Sigmoid colon (tissue), 7 donors: ENCODE measurements around the gene ATP5ME. TPM values are rescaled to one million over a fixed set of nuclear protein-coding genes. Genes with fewer than 3 reads are reported as not detected.

ENCODE experiments used
- DNase-seq: peaks from one replicate; pipeline ENCODE4 v3.0.0-alpha.2; 2019
- H3K27ac ChIP-seq, 4 donors: fragments of 200-600 bp; sonication (generic); one replicate each; pipeline ENCODE4 v1.5.1; 2016 to 2019; ENCODE audit warnings: mild to moderate bottlenecking in 1 of 4
- H3K27me3 ChIP-seq, 3 donors: fragments of 200-600 bp; sonication (generic); one replicate each; pipeline ENCODE4 v1.5.1; 2019; ENCODE audit warnings: mild to moderate bottlenecking in 1 of 3
- H3K36me3 ChIP-seq, 4 donors: fragments of 200-600 bp; sonication (generic); one replicate each; pipeline ENCODE4 v1.5.1; 2016 to 2019
- H3K4me1 ChIP-seq, 4 donors: fragments of 200-600 bp; sonication (generic); one replicate each; pipeline ENCODE4 v1.5.1; 2017 to 2019
- H3K4me3 ChIP-seq, 4 donors: fragments of 200-600 bp; sonication (generic); one replicate each; pipeline ENCODE4 v1.5.1; 2017 to 2019; ENCODE audit warnings: mild to moderate bottlenecking in 2 of 4, moderate library complexity in 1 of 4
- H3K9me3 ChIP-seq, 4 donors: fragments of 200-600 bp in 3 of 4; sonication (generic) in 3 of 4; one replicate each; pipeline versions ENCODE4 v1.5.1 to v1.6.1; 2013 to 2019
- EP300 ChIP-seq, 4 donors: sonication (generic); formaldehyde crosslinking; IDR thresholded peaks; one replicate each; pipeline ENCODE4 v1.6.1; 2017; ENCODE audit warnings: antibody characterized with exemption in 4 of 4
- POLR2A ChIP-seq, 2 donors: fragments of 450-650 bp; IDR thresholded peaks; one replicate each; pipeline ENCODE4 v1.6.1; 2016; ENCODE audit warnings: antibody characterized with exemption in 2 of 2, mild to moderate bottlenecking in 2 of 2, moderate library complexity in 2 of 2
- POLR2AphosphoS5 ChIP-seq, 4 donors: sonication (generic); formaldehyde crosslinking; IDR thresholded peaks; one replicate each; pipeline ENCODE4 v1.6.1; 2017; ENCODE audit warnings: antibody characterized with exemption in 4 of 4
- WGBS, 2 donors: extraction: QIAGEN DNeasy Blood & Tissue Kit; methylation state at CpG; one replicate each; pipeline ENCODE4 v1.1.7; 2013; 5-methylcytosine and 5-hydroxymethylcytosine counted together
- intact Hi-C: fragments of 100-400 bp; cut with DNase I; formaldehyde crosslinking; loops from one replicate; pipeline ENCODE4 v1.15.1; 2023
- polyA plus RNA-seq, 3 donors: library from polyadenylated mRNA; stranded (reverse); fragments of 200-250 nt; gene quantifications; one replicate each; pipeline ENCODE4 v1.2.3, GENCODE V29; 2013
- total RNA-seq, 4 donors: library from RNA; depleted of rRNA; stranded (reverse); fragments of >200 nt; gene quantifications; one replicate each; pipeline ENCODE4 v1.1.0, GENCODE V29; 2016
- TF ChIP-seq, protein P1 (sequence below), 4 experiments: fragments of 450-650 bp in 3 of 4; fragments of 200-600 bp in 1 of 4; IDR thresholded peaks; one replicate each; pipeline ENCODE4 v1.5.1; 2016 to 2019; ENCODE audit warnings: antibody characterized with exemption in 4 of 4, mild to moderate bottlenecking in 3 of 4, moderate library complexity in 2 of 4
- donor health status: healthy with polysubstance abuse.
- donor health status: Bipolar disorder and iron deficiency.
- donor health status: healthy.

ATP5ME gene, protein sequence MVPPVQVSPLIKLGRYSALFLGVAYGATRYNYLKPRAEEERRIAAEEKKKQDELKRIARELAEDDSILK
- total RNA-seq (100 to 1,000 TPM; 104 to 244 (median 194) TPM), polyA plus RNA-seq (1,000 to 10,000 TPM in 2 of 3 donors, 100 to 1,000 TPM in 1; 610 to 1,302 (median 1,156) TPM)

DNA sequence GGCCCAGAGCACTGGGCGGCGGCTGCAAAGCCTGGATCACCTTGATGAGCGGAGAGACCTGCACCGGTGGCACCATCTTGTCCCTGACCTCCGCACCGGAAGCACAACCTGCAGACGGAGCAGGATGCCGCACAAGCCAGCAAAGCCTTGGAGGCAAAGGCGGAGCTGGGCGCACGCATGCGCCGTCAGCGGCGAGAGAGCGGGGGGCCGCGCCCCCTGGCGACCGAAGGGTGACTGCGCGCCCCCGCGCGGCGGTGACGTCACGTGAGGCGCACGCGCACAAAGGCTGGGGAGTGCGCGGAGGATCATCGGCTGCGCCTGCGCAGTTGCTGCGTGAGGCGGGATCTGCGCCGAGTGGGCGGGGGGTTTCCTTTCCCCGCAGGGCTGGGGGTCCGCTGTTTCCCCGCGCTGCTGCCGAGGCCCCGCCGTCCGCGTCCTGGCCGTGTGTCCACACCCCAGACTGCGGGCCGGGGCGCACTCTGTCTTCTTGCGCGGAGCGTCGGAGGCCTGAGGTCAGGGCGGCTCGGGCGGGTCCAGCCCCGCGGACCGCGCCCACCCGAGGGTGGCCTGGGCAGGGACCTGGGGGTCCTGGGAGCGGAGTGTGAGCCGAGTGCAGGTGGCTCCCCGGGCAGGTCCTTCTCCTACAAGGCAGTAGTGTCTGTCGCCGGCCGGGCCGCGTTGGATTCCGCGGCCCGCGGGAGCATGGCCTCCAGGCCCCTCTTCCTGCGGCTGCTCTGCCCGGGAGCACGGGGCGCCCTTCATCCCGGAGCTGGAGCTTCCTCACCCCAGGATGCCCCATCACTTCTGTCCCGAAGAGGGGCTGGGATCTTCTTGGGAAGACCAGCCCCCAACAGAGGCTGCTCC, at the start of gene ATP5ME, which contains the start of gene MYL5:
Gene ATP5ME (minus strand): TSS at position 105 of the 864 bp plus-strand sequence. CDS start 29 bp downstream, at position 76.
Gene MYL5 (plus strand): TSS at position 371 of the 864 bp plus-strand sequence. CDS start 3,485 bp downstream, outside the sequence.
- peak; percentile 99 for DNase-seq
- H3K36me3 ChIP-seq, result peaks cover 0 to 25% (median 10%) of the 10 kb centered on the region in 4 donors
- H3K27me3 ChIP-seq, result peaks cover 5 to 12% (median 6%) of the 10 kb centered on the region in 3 donors
- no peaks in the 10 kb centered on the region for H3K9me3 ChIP-seq
- 0% methylated on average over 84 of the region's 84 CpGs for WGBS, 2 donors
- H3K27ac ChIP-seq, result peak within 1 kb of the TSS; percentile 95 to 99 (median 97)
- intact Hi-C loops, result loop anchor here (2.0 to 10.0 kb wide), 5 partner anchors 30 to 337 kb away; partner anchors contain the start of genes GAK, PCGF3, PIGG and TMEM175
- TF ChIP-seq POLR2AphosphoS5 (IDR thresholded peaks at IDR 0.05), result peak; percentile 89 to 91 (median 91)
- TF ChIP-seq, protein P1, sequence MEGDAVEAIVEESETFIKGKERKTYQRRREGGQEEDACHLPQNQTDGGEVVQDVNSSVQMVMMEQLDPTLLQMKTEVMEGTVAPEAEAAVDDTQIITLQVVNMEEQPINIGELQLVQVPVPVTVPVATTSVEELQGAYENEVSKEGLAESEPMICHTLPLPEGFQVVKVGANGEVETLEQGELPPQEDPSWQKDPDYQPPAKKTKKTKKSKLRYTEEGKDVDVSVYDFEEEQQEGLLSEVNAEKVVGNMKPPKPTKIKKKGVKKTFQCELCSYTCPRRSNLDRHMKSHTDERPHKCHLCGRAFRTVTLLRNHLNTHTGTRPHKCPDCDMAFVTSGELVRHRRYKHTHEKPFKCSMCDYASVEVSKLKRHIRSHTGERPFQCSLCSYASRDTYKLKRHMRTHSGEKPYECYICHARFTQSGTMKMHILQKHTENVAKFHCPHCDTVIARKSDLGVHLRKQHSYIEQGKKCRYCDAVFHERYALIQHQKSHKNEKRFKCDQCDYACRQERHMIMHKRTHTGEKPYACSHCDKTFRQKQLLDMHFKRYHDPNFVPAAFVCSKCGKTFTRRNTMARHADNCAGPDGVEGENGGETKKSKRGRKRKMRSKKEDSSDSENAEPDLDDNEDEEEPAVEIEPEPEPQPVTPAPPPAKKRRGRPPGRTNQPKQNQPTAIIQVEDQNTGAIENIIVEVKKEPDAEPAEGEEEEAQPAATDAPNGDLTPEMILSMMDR (IDR thresholded peaks at IDR 0.05), result peak; percentile 45 to 80 (median 68)
- TF ChIP-seq EP300 (IDR thresholded peaks at IDR 0.05), result no peak
- TF ChIP-seq POLR2A (IDR thresholded peaks at IDR 0.05), result peak; percentile 43 to 66
- H3K4me3 ChIP-seq, result peak within 1 kb of the TSS; percentile 84 to 100 (median 96)
- peaks cover 0 to 27% (median 19%) of the 10 kb centered on the region in 4 donors for H3K4me1 ChIP-seq

DNA sequence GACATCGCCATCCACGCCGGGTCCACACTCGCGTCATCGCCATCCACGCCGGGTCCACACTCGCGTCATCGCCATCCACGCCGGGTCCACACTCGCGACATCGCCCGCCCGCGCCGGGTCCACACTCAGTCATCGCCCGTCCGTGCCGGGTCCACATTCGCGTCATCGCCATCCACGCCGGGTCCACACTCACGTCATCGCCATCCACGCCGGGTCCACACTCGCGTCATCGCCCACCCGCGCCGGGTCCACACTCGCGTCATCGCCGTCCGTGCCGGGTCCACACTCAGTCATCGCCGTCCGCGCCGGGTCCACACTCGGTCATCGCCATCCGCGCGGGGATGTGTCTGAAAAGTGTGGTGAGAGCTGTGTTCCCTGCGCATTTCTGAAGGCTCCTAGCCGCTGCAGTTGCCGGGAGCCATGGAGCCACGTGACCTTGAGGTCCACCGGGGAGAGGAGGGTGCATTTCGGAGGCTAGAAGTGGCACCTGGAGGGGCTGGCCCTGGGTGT, 48.8 kb upstream of the ATP5ME start:
- Histone ChIP-seq H3K4me3 (no peak overlapping the region), H3K9me3 (no peaks in the 10 kb centered on the region), H3K27me3 (no peaks in the 10 kb centered on the region), H3K4me1 (peaks cover 0 to 26% (median 7%) of the 10 kb centered on the region in 4 donors), H3K36me3 (peaks cover 0 to 8% (median 0%) of the 10 kb centered on the region in 4 donors), H3K27ac (no peak overlapping the region)
- WGBS, 2 donors, result 98% methylated on average over 61 of the region's 61 CpGs
- intact Hi-C loops, result no loop called here
- TF ChIP-seq, protein P1 (IDR thresholded peaks at IDR 0.05), result no peak
- TF ChIP-seq POLR2AphosphoS5 (IDR thresholded peaks at IDR 0.05) (no peak), POLR2A (IDR thresholded peaks at IDR 0.05) (no peak), EP300 (IDR thresholded peaks at IDR 0.05) (no peak)
- DNase-seq, result no peak

DNA sequence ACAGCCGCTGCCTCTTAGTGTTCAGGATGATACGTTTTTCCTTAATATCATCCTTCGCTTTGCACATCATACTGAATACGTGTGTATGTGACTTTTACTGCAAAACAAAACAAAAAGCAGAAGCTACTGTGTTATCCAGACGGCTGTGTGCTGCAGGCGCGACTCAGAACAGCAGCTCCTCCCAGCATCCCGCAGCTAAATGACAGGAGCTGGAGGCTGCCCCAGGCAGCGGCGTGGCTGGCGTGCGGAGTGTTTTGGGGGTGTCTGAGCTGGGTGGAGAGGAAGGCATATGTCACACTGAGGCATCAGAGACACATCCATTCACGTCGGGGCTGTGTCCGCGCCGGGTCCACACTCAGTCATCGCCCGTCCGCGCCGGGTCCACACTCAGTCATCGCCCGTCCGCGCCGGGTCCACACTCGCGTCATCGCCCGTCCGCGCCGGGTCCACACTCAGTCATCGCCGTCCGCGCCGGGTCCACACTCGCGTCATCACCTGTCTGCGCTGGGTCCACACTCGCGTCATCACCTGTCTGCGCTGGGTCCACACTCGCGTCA, 48.2 kb upstream of the ATP5ME start:
- no peak overlapping the region for H3K4me3 ChIP-seq
- H3K9me3 ChIP-seq, result no peaks in the 10 kb centered on the region
- DNase-seq, result no peak
- intact Hi-C loops, result no loop called here
- no peak for TF ChIP-seq POLR2AphosphoS5 (IDR thresholded peaks at IDR 0.05)
- no peak for TF ChIP-seq POLR2A (IDR thresholded peaks at IDR 0.05)
- no peak for TF ChIP-seq EP300 (IDR thresholded peaks at IDR 0.05)
- TF ChIP-seq, protein P1 (IDR thresholded peaks at IDR 0.05), result no peak
- H3K4me1 ChIP-seq, result peaks cover 0 to 26% (median 7%) of the 10 kb centered on the region in 4 donors
- H3K27me3 ChIP-seq, result no peaks in the 10 kb centered on the region
- no peak overlapping the region for H3K27ac ChIP-seq
- whole genome bisulfite sequencing, 2 donors, result 95 to 97% methylated on average over 47 of the region's 47 CpGs
- H3K36me3 ChIP-seq, result peaks cover 0 to 8% (median 0%) of the 10 kb centered on the region in 4 donors

DNA sequence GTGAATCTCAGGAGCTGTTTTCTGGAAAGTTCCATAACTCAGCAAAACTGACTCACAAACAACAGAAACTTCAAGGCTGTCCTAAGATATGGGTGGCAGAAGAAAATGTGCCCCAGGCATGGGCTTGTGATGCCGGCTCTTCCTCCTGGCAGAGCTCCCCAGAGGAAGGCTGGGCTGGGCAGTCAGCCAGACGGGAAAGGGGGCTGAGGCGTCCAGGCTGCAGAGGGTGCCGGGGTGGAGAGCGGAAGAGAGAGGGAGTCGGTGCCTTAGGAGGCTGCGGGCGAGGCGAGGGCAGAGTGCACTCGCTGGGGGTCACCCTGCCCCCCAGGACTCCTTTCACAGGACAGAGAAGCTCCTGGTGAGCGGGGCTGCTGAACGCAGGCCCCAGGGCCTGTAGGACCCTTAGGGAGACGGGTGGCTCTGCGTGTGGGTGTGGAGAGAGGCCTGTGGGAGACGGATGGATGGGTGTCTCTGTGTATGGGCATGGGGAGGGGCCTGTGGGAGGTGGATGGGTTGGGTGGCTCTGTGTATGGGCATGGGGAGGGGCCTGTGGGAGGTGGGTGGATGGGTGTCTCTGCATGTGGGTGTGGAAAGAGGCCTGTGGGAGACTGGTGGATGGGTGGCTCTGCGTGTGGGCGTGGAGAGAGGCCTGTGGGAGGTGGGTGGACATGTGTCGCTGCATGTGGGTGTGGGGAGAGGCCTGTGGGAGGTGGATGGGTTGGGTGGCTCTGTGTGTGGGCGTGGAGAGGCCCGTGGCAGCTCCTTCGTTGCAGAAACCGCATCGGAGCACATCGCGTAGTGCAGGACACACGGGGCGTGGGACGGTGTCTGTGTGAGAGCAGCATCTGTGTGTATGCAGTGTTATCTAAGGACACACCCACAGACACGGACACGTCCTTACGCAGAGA, 47.4 kb upstream of the ATP5ME start:
- Histone ChIP-seq H3K4me1 (peaks cover 0 to 21% (median 7%) of the 10 kb centered on the region in 4 donors), H3K9me3 (no peaks in the 10 kb centered on the region), H3K27ac (no peak overlapping the region), H3K4me3 (no peak overlapping the region), H3K27me3 (no peaks in the 10 kb centered on the region), H3K36me3 (peaks cover 0 to 8% (median 0%) of the 10 kb centered on the region in 4 donors)
- intact Hi-C loops, result no loop called here
- no peak for DNase-seq
- TF ChIP-seq POLR2AphosphoS5 (IDR thresholded peaks at IDR 0.05) (no peak), POLR2A (IDR thresholded peaks at IDR 0.05) (no peak), EP300 (IDR thresholded peaks at IDR 0.05) (no peak)
- TF ChIP-seq, protein P1 (IDR thresholded peaks at IDR 0.05), result no peak
- 35 to 79% methylated on average over 31 of the region's 31 CpGs for whole genome bisulfite sequencing, 2 donors
